ENCODE data around the gene GTPBP2. TPM values are rescaled to one million over a fixed set of nuclear protein-coding genes. Genes with fewer than 3 reads are reported as not detected.
"Not testable (repeated sequence)": the region's sequence is repeated elsewhere in the genome, so short reads cannot be mapped to it uniquely, and the experiment has no call there.

The GTPBP2 gene
- total RNA-seq, 1 experiment from 2014 or later: 277 TPM

GRCh38 chr6:43636308-43636659, 7.2 kb upstream of the GTPBP2 start:
- peak overlapping the region; percentile 92 for H3K27ac Mint-ChIP-seq (ENCODE audit: low read depth, unreplicated experiment)
- intact Hi-C loops (cut with micrococcal nuclease): no loop called here
- ChIA-PET CTCF (interaction anchor here (0.5 to 1.7 kb wide), 5 partner anchors 29 to 278 kb away, joined by 3 to 6 read pairs (median 3); no protein-coding TSS in a partner anchor), POLR2A (interaction anchor here (0.7 to 2.3 kb wide), 17 partner anchors 9 to 1066 kb away, joined by 3 to 8 read pairs (median 4); partner anchors contain the start of genes POLH and XPO5)
- H3K4me1 Mint-ChIP-seq (ENCODE audit: insufficient read depth, unreplicated experiment): peaks cover 10% of the 10 kb centered on the region
- BruUV-seq (replicated peaks): TSS peak; percentile 61
- peaks cover 50% of the 10 kb centered on the region for H3K36me3 Mint-ChIP-seq (ENCODE audit: insufficient read depth, unreplicated experiment)
- peak overlapping the region; percentile 93 for H3K4me3 Mint-ChIP-seq (ENCODE audit: unreplicated experiment)
- H3K27me3 Mint-ChIP-seq (ENCODE audit: insufficient read depth, unreplicated experiment): no peaks in the 10 kb centered on the region
- DNase-seq (ENCODE audit: unreplicated experiment): no peak
- no peaks in the 10 kb centered on the region for H3K9me3 Mint-ChIP-seq (ENCODE audit: unreplicated experiment)
- no peak for TF ChIP-seq CTCF (IDR thresholded peaks at IDR 0.05; ENCODE audit: unreplicated experiment)

- BruUV-seq (replicated peaks): no TSS peak
- Mint-ChIP-seq H3K4me3 (ENCODE audit: unreplicated experiment) (peak within 1 kb of the TSS; percentile 93), H3K9me3 (ENCODE audit: unreplicated experiment) (no peaks in the 10 kb centered on the region), H3K4me1 (ENCODE audit: insufficient read depth, unreplicated experiment) (peaks cover 14% of the 10 kb centered on the region), H3K36me3 (ENCODE audit: insufficient read depth, unreplicated experiment) (peaks cover 44% of the 10 kb centered on the region), H3K27me3 (ENCODE audit: insufficient read depth, unreplicated experiment) (no peaks in the 10 kb centered on the region), H3K27ac (ENCODE audit: low read depth, unreplicated experiment) (peak within 1 kb of the TSS; percentile 92)
- TF ChIP-seq CTCF (IDR thresholded peaks at IDR 0.05; ENCODE audit: unreplicated experiment): no peak
- CTCF ChIA-PET: interaction anchor here (0.7 to 1.7 kb wide), 3 partner anchors 14 to 51 kb away, joined by 3 to 6 read pairs (median 4); no protein-coding TSS in a partner anchor
- intact Hi-C loops (cut with micrococcal nuclease): no loop called here
- POLR2A ChIA-PET: interaction anchor here (0.6 to 2.3 kb wide), 22 partner anchors 8 to 1066 kb away, joined by 3 to 9 read pairs (median 4); partner anchors contain the start of genes POLH and XPO5
- DNase-seq (ENCODE audit: unreplicated experiment): peak; percentile 77
Observed at GRCh38 chr6:43635387-43636307, 6.6 kb upstream of the GTPBP2 start, which contains the start of gene MAD2L1BP. Gene MAD2L1BP (plus strand): TSS chr6:43635840. CDS start chr6:43635876, 36 bp downstream.

- intact Hi-C loops (cut with micrococcal nuclease): loop anchor here (5.0 kb wide), 1 partner anchor 32 kb away; no protein-coding TSS in a partner anchor
- no peak for TF ChIP-seq CTCF (IDR thresholded peaks at IDR 0.05; ENCODE audit: unreplicated experiment)
- ChIA-PET CTCF (interaction anchor here (0.6 to 1.7 kb wide), 3 partner anchors 13 to 633 kb away, joined by 4 to 7 read pairs (median 6); no protein-coding TSS in a partner anchor), POLR2A (interaction anchor here (0.6 to 2.3 kb wide), 13 partner anchors 12 to 444 kb away, joined by 3 to 9 read pairs (median 5); partner anchors contain the start of genes POLH and XPO5)
- DNase-seq (ENCODE audit: unreplicated experiment): no peak
- no peaks in the 10 kb centered on the region for H3K27me3 Mint-ChIP-seq (ENCODE audit: insufficient read depth, unreplicated experiment)
- no peak overlapping the region for H3K27ac Mint-ChIP-seq (ENCODE audit: low read depth, unreplicated experiment)
- no TSS peak for BruUV-seq (replicated peaks)
- H3K4me1 Mint-ChIP-seq (ENCODE audit: insufficient read depth, unreplicated experiment): peaks cover 15% of the 10 kb centered on the region
- H3K4me3 Mint-ChIP-seq (ENCODE audit: unreplicated experiment): no peak overlapping the region
- peaks cover 36% of the 10 kb centered on the region for H3K36me3 Mint-ChIP-seq (ENCODE audit: insufficient read depth, unreplicated experiment)
- H3K9me3 Mint-ChIP-seq (ENCODE audit: unreplicated experiment): no peaks in the 10 kb centered on the region
Observed at GRCh38 chr6:43634702-43635303, 5.7 kb upstream of the GTPBP2 start.

GRCh38 chr6:43633002-43633401, 3.9 kb upstream of the GTPBP2 start:
- intact Hi-C loops (cut with micrococcal nuclease): loop anchor here (5.0 kb wide), 1 partner anchor 34 kb away; no protein-coding TSS in a partner anchor

More at GRCh38 chr6:43633002-43633401, 3.9 kb upstream of the GTPBP2 start:
- H3K4me3 Mint-ChIP-seq (ENCODE audit: unreplicated experiment); DNase-seq (ENCODE audit: unreplicated experiment); H3K4me1 Mint-ChIP-seq (ENCODE audit: insufficient read depth, unreplicated experiment); H3K27me3 Mint-ChIP-seq (ENCODE audit: insufficient read depth, unreplicated experiment); BruUV-seq (replicated peaks); H3K9me3 Mint-ChIP-seq (ENCODE audit: unreplicated experiment); CTCF ChIA-PET; H3K27ac Mint-ChIP-seq (ENCODE audit: low read depth, unreplicated experiment); POLR2A ChIA-PET: not testable (repeated sequence)
- H3K36me3 Mint-ChIP-seq (ENCODE audit: insufficient read depth, unreplicated experiment): peaks cover 28% of the 10 kb centered on the region
